CD14-positive monocyte (primary cell): ENCODE measurements around the gene CBX4. TPM values are rescaled to one million over a fixed set of nuclear protein-coding genes. Genes with fewer than 3 reads are reported as not detected.

Experiments used
- DNase-seq, 3 donors: peaks; one replicate each; pipeline ENCODE4 v3.0.0-alpha.2; 2011 to 2022
- H2AFZ ChIP-seq: 2 replicates; pipeline ENCODE4 v1.6.0; 2012; ENCODE audit warnings: mild to moderate bottlenecking, low read depth, low read length, inconsistent platforms; ENCODE audit not compliant: insufficient read depth, poor library complexity, severe bottlenecking
- H3K27ac ChIP-seq, 2 donors: 1 replicate in 1 of 2; 2 replicates in 1 of 2; pipeline ENCODE4 v1.5.1; 2012 to 2013; ENCODE audit warnings: low read length in 2 of 2, control low read depth in 1 of 2, inconsistent platforms in 1 of 2, low read depth in 1 of 2, mild to moderate bottlenecking in 1 of 2
- H3K27me3 ChIP-seq, 2 donors: one replicate each; pipeline versions ENCODE4 v1.6.0 to v1.6.1; 2011 to 2013; ENCODE audit warnings: low read length in 2 of 2; ENCODE audit not compliant: control insufficient read depth in 2 of 2, insufficient read depth in 2 of 2
- H3K36me3 ChIP-seq, 2 donors: replicated peaks in 1 of 2; 1 replicate in 1 of 2; 2 replicates in 1 of 2; pipeline versions ENCODE4 v1.5.1 to v1.6.1; 2012 to 2013; ENCODE audit warnings: low read length in 2 of 2, control low read depth in 1 of 2, inconsistent platforms in 1 of 2, mild to moderate bottlenecking in 1 of 2; ENCODE audit not compliant: insufficient read depth in 2 of 2, control insufficient read depth in 1 of 2
- H3K4me1 ChIP-seq, 2 donors: 1 replicate in 1 of 2; 2 replicates in 1 of 2; pipeline versions ENCODE4 v1.5.1 to v1.6.1; 2012 to 2013; ENCODE audit warnings: low read length in 2 of 2, control low read depth in 1 of 2, inconsistent platforms in 1 of 2, mild to moderate bottlenecking in 1 of 2, moderate library complexity in 1 of 2; ENCODE audit not compliant: insufficient read depth in 2 of 2, control insufficient read depth in 1 of 2
- H3K4me2 ChIP-seq: replicated peaks from 2 replicates; pipeline ENCODE3; 2012; ENCODE audit warnings: low read length, moderate library complexity, mild to moderate bottlenecking; ENCODE audit not compliant: poor library complexity, severe bottlenecking; ENCODE audit errors: extremely low read depth
- H3K4me3 ChIP-seq, 3 experiments: fragments of 200-600 bp in 1 of 3; sonication (generic) in 1 of 3; replicated peaks in 1 of 3; 1 replicate in 2 of 3; 2 replicates in 1 of 3; pipeline ENCODE4 v1.5.1; 2011 to 2013; ENCODE audit warnings: low read length in 3 of 3, mild to moderate bottlenecking in 3 of 3, control low read depth in 2 of 3, low read depth in 2 of 3, inconsistent platforms in 1 of 3, moderate library complexity in 1 of 3
- H3K79me2 ChIP-seq: 2 replicates; pipeline ENCODE4 v1.6.0; 2012; ENCODE audit warnings: mild to moderate bottlenecking, control low read depth, inconsistent platforms, low read length, moderate library complexity; ENCODE audit not compliant: insufficient read depth
- H3K9ac ChIP-seq: 2 replicates; pipeline ENCODE4 v1.6.0; 2017; ENCODE audit warnings: low read length, mild to moderate bottlenecking; ENCODE audit not compliant: insufficient read depth, poor library complexity, severe bottlenecking
- H3K9me3 ChIP-seq, 2 donors: replicated peaks in 1 of 2; 1 replicate in 1 of 2; 2 replicates in 1 of 2; pipeline versions ENCODE4 v1.5.1 to v1.6.1; 2012 to 2013; ENCODE audit warnings: low read length in 2 of 2, control low read depth in 1 of 2; ENCODE audit not compliant: control insufficient read depth in 1 of 2, insufficient read depth in 1 of 2
- H4K20me1 ChIP-seq: 2 replicates; pipeline ENCODE4 v1.6.0; 2012; ENCODE audit warnings: mild to moderate bottlenecking, low read length, control low read depth, moderate library complexity; ENCODE audit not compliant: insufficient read depth
- H3K27ac Mint-ChIP-seq, 7 donors: one replicate each; pipeline ENCODE4 v1.8.0; 2020; ENCODE audit warnings: mild to moderate bottlenecking in 7 of 7, mixed read lengths in 7 of 7, moderate library complexity in 6 of 7, inconsistent platforms in 2 of 7
- H3K27me3 Mint-ChIP-seq, 3 donors: one replicate each; pipeline ENCODE4 v1.8.0; 2021 to 2022; ENCODE audit warnings: low read depth in 3 of 3, mild to moderate bottlenecking in 3 of 3, mixed read lengths in 3 of 3, moderate library complexity in 3 of 3, inconsistent platforms in 1 of 3
- H3K36me3 Mint-ChIP-seq, 2 donors: one replicate each; pipeline ENCODE4 v1.8.0; 2020; ENCODE audit warnings: mixed read lengths in 2 of 2, inconsistent platforms in 1 of 2, mild to moderate bottlenecking in 1 of 2
- H3K4me1 Mint-ChIP-seq: one replicate; pipeline ENCODE4 v1.8.0; 2020; ENCODE audit warnings: mild to moderate bottlenecking, mixed read lengths
- H3K4me3 Mint-ChIP-seq, 2 donors: one replicate each; pipeline ENCODE4 v1.8.0; 2020; ENCODE audit warnings: mild to moderate bottlenecking in 2 of 2, mixed read lengths in 2 of 2, moderate library complexity in 1 of 2
- H3K9me3 Mint-ChIP-seq, 7 donors: one replicate each; pipeline ENCODE4 v1.8.0; 2020 to 2022; ENCODE audit warnings: mixed read lengths in 7 of 7, mild to moderate bottlenecking in 6 of 7, moderate library complexity in 6 of 7, inconsistent platforms in 2 of 7
- CTCF ChIP-seq: fragments of 200-600 bp; IDR thresholded peaks from one replicate; pipeline ENCODE4 v1.8.0; 2022; ENCODE audit warnings: antibody characterized with exemption, mild to moderate bottlenecking
- WGBS: methylation state at CpG from one replicate; pipeline ENCODE4 v1.1.5; 2013; ENCODE audit warnings: missing lambda C conversion rate; ENCODE audit not compliant: insufficient coverage; 5-methylcytosine and 5-hydroxymethylcytosine counted together
- intact Hi-C, 2 donors: fragments of 100-400 bp; cut with micrococcal nuclease; formaldehyde crosslinking; loops; one replicate each; pipeline versions ENCODE4 v1.15.0 to v1.15.1; 2023
- polyA plus RNA-seq, 3 donors: library from polyadenylated mRNA; depleted of rRNA in 1 of 3; unstranded in 2 of 3; stranded (reverse) in 1 of 3; fragments of 300-500 nt in 2 of 3; fragments of >200 nt in 1 of 3; fragmentation: Illumina TruSeq in 2 of 3; gene quantifications; 1 replicate in 2 of 3; 2 replicates in 1 of 3; pipeline ENCODE4 v1.2.3, GENCODE V29; 2012 to 2021

Gene CBX4
- polyA plus RNA-seq, 3 donors: 1.4 to 82.8 (median 3.6) TPM

GRCh38 chr17:79794659-79795511, 44.4 kb downstream of the CBX4 start:
- Histone ChIP-seq H3K27ac (no peak overlapping the region), H3K36me3 (peaks cover 9% of the 10 kb centered on the region in 2 donors), H3K4me1 (peaks cover 43 to 53% of the 10 kb centered on the region in 2 donors), H3K9me3 (peaks cover 10 to 18% of the 10 kb centered on the region in 2 donors), H3K79me2 (peaks cover 3% of the 10 kb centered on the region), H2AFZ (no peak overlapping the region), H3K4me2 (no peak overlapping the region), H4K20me1 (peaks cover 45% of the 10 kb centered on the region), H3K27me3 (peaks cover 57 to 70% of the 10 kb centered on the region in 2 donors), H3K4me3 (no peak overlapping the region), H3K9ac (no peak overlapping the region)
- no peak overlapping the region for H3K27ac Mint-ChIP-seq
- peaks cover 56 to 73% (median 61%) of the 10 kb centered on the region in 3 donors for H3K27me3 Mint-ChIP-seq
- DNase-seq: no peak
- H3K4me1 Mint-ChIP-seq: peaks cover 37% of the 10 kb centered on the region
- 94% methylated on average over 42 of the region's 47 CpGs for WGBS
- no peak for TF ChIP-seq CTCF
- H3K36me3 Mint-ChIP-seq: peaks cover 18 to 30% of the 10 kb centered on the region in 2 donors
- intact Hi-C loops: loop anchor here in 1 of 2 donors (5.0 kb wide), 2 partner anchors 122 to 197 kb away; no protein-coding TSS in a partner anchor
- no peak overlapping the region for H3K4me3 Mint-ChIP-seq
- H3K9me3 Mint-ChIP-seq: peaks cover 0 to 30% (median 16%) of the 10 kb centered on the region in 7 donors

- Histone ChIP-seq H3K36me3 (peaks cover 9% of the 10 kb centered on the region in 2 donors), H4K20me1 (peaks cover 39% of the 10 kb centered on the region), H3K4me3 (no peak overlapping the region), H3K27me3 (peaks cover 55 to 70% of the 10 kb centered on the region in 2 donors), H3K9ac (no peak overlapping the region), H3K4me2 (no peak overlapping the region), H3K79me2 (peaks cover 3% of the 10 kb centered on the region), H3K4me1 (peaks cover 40 to 49% of the 10 kb centered on the region in 2 donors), H3K27ac (no peak overlapping the region), H3K9me3 (peaks cover 11 to 16% of the 10 kb centered on the region in 2 donors), H2AFZ (no peak overlapping the region)
- Mint-ChIP-seq H3K27ac (no peak overlapping the region), H3K36me3 (peaks cover 12 to 24% of the 10 kb centered on the region in 2 donors), H3K4me1 (peaks cover 34% of the 10 kb centered on the region), H3K4me3 (peak overlapping the region in 1 of 2 donors; percentile 79), H3K9me3 (peaks cover 0 to 26% (median 9%) of the 10 kb centered on the region in 7 donors), H3K27me3 (peaks cover 53 to 73% (median 59%) of the 10 kb centered on the region in 3 donors)
- no CpG with 5 or more reads among the region's 3 CpGs for WGBS
- no peak for TF ChIP-seq CTCF
- no peak for DNase-seq
- intact Hi-C loops: loop anchor here in 1 of 2 donors (5.0 kb wide), 2 partner anchors 123 to 198 kb away; no protein-coding TSS in a partner anchor
These were observed 45.3 kb downstream of the CBX4 start for GRCh38 chr17:79793924-79794304.
